GM11168 (cell line): Measurements from ENCODE around the gene PI16.
"Not testable (repeated sequence)": the region's sequence is repeated elsewhere in the genome, so short reads cannot be mapped to it uniquely, and the experiment has no call there.

ENCODE experiments used
- in situ Hi-C: fragments of 300-500 bp; cut with MboI; formaldehyde crosslinking; loops from one replicate; pipeline ENCODE4 v1.12.0; 2022; ENCODE audit warnings: low sequenced_read_pairs; ENCODE audit not compliant: unreplicated experiment

Gene PI16

GRCh38 chr6:36927691-36928546, 26.6 kb upstream of the PI16 start:
- in situ Hi-C loops = no loop called here

GRCh38 chr6:36928547-36928918, 26.0 kb upstream of the PI16 start:
- in situ Hi-C loops = no loop called here

- in situ Hi-C loops = no loop called here
Measured at GRCh38 chr6:36929152-36929551, 25.4 kb upstream of the PI16 start.

- in situ Hi-C loops = no loop called here
Measured at GRCh38 chr6:36929607-36930006, 24.9 kb upstream of the PI16 start.

GRCh38 chr6:36930483-36930882, 24.1 kb upstream of the PI16 start:
- in situ Hi-C loops = no loop called here

GRCh38 chr6:36933102-36933501, 21.4 kb upstream of the PI16 start:
- in situ Hi-C loops = no loop called here

- in situ Hi-C loops = no loop called here
Measured at GRCh38 chr6:36933519-36933918, 21.0 kb upstream of the PI16 start.

- in situ Hi-C loops = no loop called here
Measured at GRCh38 chr6:36934901-36935300, 19.6 kb upstream of the PI16 start.

GRCh38 chr6:36936824-36937223, 17.7 kb upstream of the PI16 start:
- in situ Hi-C loops = no loop called here

GRCh38 chr6:36937896-36938295, 16.6 kb upstream of the PI16 start:
- in situ Hi-C loops = no loop called here

- in situ Hi-C loops = no loop called here
Measured at GRCh38 chr6:36938536-36938935, 16.0 kb upstream of the PI16 start.

- in situ Hi-C loops = not testable (repeated sequence)
Measured at GRCh38 chr6:36939005-36939404, 15.5 kb upstream of the PI16 start.

- in situ Hi-C loops = no loop called here
Measured at GRCh38 chr6:36940027-36940426, 14.5 kb upstream of the PI16 start.

- in situ Hi-C loops = not testable (repeated sequence)
Measured at GRCh38 chr6:36941561-36941960, 13.0 kb upstream of the PI16 start.

- in situ Hi-C loops = not testable (repeated sequence)
Measured at GRCh38 chr6:36942329-36942728, 12.2 kb upstream of the PI16 start.

GRCh38 chr6:36944650-36945049, 9.9 kb upstream of the PI16 start:
- in situ Hi-C loops = no loop called here

GRCh38 chr6:36945301-36945700, 9.2 kb upstream of the PI16 start:
- in situ Hi-C loops = no loop called here

GRCh38 chr6:36946526-36946925, 8.0 kb upstream of the PI16 start:
- in situ Hi-C loops = no loop called here

GRCh38 chr6:36947570-36948351, 6.8 kb upstream of the PI16 start:
- in situ Hi-C loops = no loop called here

GRCh38 chr6:36949076-36949475, 5.5 kb upstream of the PI16 start:
- in situ Hi-C loops = not testable (repeated sequence)

- in situ Hi-C loops = no loop called here
Measured at GRCh38 chr6:36949636-36950035, 4.9 kb upstream of the PI16 start.

GRCh38 chr6:36953931-36954261, 642 bp upstream of the PI16 start:
- in situ Hi-C loops = no loop called here
